Stimulated activated naive CD4-positive, alpha-beta T cell treated with Interleukin-2 at 50 U/mL for 16 hours (primary cell): Measurements from ENCODE around the gene ZNF350.
A peak's percentile ranks its signal among the peaks of the same experiment; 100 is the strongest.
"Not testable (repeated sequence)": the region's sequence is repeated elsewhere in the genome, so short reads cannot be mapped to it uniquely, and the experiment has no call there.

Experiments used
- DNase-seq: peaks from one replicate; lab custom pipeline; 2025; lab: John Stamatoyannopoulos, UW

Gene ZNF350

DNA sequence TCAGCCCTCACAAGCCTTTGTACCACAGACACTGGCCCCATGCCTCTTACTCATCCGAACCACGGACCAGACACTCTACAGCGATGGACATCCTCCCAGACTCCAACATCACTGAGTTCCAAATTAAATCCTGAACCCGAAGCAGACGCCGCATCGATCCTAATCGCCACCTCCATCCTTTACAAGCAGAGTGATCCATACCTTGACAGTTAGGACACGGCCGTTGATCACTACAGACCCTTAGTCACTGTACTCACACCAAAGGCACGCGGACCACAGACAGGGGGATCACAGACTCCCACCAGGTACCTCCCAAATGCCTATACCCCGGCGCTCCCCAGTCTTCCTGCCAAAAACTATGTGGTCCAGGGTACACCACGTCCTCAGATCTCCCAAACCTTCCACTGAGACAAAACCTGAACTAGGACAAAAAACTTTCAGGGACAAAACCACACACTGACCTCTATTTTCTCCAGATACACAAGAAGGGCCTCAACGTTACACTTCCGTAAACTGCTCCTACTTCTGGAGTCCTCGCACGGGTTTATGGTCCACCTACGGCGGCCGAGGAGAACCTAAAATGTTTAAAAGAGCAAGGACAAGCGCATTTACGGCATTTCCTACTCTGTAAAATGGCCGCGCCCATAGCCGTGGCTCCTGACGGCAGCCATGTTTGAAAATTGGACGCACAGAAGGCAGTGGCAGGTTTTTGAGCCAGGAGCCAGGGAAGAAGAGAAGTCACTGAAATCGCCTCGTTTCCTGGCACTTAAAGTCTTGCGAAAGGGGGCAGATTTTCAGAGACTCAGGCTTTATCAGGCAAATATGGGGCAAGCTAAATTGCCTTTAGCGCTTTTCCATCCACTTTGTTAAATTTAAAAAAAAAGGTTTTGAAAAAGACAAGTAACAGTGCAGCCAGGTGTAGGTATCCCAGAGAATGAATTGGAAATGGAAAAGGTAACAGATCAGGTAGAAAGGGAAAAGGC is at the start of gene ZNF350:
Gene ZNF350 (minus strand): TSS at position 532 of the 983 bp plus-strand sequence. CDS start 12,480 bp downstream, outside the sequence.
- DNase-seq: peak; percentile 86

DNA sequence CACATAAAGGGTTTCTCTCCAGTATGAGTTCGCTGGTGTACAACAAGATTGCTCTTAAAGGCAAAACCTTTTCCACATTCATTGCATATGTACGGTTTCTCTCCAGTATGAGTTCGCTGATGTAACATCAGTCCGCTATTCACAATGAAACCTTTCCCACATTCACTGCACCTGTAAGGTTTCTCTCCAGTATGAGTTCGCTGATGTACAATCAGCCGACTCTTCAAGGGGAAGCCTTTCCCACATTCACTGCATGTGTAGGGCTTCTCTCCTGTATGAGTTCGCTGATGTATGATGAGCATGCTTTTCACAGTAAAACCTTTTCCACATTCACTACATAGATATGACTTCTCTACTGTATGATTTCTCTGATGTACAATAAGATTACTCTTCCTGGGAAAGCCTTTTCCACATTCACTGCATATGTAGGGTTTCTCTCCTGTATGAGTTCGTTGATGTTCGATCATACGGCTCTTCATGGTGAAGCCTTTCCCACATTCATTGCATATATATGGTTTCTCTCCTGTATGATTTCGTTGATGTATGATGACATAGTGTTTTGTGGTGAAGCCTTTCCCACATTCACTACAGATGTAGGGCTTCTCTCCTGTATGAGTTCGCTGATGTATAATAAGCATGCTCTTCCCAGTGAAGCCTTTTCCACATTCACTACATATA is 47.5 kb upstream of the ZNF350 start:
- no peak for DNase-seq

DNA sequence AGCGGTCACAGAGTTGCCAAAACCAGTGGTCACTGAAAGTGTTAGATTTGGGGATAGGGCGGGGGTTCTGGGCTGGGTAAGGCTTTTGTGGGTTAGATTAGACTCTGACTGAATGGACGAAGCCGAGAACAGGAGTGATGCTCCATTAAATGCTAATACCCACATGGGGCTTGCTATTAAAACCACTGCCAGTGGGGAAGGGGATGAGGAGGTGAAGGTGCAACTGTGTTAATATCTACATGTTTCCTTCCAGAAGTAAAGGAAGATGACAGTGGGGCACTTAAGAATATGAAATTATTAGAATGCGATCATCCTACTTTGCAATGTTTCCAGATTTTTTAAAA is 42.1 kb upstream of the ZNF350 start:
- no peak for DNase-seq

DNA sequence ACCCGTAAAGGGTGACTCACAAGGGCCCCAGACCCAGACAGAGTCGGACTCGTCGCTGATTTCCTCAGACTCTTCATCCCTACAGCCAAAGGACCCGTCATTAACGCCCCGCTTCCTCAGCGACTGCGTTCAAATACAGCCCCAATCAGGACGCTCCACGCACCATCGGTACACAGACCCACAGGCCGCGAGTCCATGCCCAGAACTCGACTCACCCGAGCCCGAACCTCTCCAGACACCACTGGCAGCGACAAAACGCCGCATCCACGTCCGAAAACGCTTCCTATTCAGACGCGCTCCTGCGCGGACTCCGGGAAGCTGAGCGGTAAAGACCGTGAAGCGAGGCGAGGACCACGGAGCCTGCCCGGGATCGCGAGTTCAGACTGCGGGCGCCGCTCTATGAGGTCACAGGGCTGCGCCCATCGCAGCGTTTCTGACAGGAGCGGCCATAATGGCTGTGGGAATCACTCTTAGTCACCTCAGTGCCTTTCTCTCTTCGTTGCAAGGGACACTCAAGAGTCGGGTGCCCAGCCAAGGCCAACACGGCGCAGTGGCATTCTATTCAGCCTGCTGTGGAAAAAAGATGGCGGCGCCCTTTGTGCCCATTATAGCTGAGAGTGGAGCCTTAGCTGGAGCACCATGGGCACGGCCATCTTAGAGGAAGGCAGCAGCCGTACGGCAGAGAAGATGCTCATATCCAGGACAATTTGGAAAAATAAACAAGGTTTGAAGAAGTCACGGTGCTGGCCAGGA is 41.6 kb upstream of the ZNF350 start, which contains the start of gene ZNF614:
Gene ZNF614 (minus strand): TSS at position 353 of the 753 bp plus-strand sequence. CDS start 2,634 bp downstream, outside the sequence.
- DNase-seq: peak; percentile 79

DNA sequence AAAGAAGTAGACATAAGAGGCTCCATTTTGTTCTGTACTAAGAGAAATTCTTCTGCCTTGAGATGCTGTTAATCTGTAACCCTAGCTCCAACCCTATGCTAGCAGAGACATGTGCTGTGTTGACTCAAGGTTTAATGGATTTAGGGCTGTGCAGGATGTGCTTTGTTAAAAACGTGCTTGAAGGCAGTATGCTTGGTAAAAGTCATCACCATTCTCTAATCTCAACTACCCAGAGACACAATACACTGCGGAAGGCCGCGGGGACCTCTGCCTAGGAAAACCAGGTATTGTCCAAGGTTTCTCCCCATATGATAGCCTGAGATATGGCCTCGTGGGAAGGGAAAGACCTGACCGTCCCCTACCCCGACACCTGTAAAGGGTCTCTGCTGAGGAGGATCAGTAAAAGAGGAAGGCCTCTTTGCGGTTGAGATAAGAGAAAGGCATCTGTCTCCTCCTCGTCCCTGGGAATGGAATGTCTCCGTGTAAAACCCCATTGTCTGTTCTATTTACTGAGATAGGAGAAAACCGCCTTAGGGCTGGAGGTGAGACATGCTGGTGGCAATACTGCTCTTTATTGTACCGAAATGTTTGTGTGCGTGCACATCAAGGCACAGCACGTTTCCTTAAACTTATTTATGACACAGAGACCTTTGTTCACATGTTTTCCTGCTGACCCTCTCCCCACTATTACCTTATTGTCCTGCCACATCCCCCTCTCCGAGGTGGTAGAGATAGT is 39.8 kb upstream of the ZNF350 start:
- not testable (repeated sequence) for DNase-seq

DNA sequence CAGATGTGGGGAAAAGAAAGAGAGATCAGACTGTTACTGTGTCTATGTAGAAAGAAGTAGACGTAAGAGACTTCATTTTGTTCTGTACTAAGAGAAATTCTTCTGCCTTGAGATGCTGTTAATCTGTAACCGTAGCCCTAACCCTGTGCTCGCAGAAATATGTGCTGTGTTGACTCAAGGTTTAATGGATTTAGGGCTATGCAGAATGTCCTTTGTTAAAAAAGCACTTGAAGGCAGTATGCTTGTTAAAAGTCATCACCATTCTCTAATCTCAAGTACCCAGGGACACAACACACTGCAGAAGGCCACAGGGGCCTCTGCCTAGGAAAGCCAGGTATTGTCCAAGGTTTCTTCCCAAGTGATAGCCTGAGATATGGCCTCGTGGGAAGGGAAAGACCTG is 37.8 kb upstream of the ZNF350 start:
- DNase-seq: not testable (repeated sequence)

DNA sequence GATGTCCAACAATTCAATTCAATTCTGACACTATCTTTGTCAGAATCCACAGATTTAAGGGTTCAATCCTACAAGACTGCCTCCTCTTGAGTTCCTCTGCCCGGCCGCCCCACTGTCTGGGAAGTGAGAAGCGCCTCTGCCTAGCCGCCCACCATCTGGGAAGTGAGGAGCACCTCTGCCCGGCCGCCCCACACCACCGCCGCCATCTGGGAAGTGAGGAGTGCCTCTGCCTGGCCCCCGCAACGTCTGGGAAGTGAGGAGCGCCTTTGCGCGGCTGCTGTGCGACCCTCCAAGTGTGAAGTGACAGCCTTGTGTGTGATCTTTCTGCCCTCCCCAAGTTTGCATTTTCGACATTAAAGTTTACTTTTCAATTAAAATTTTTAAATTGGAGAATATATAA is 35.6 kb upstream of the ZNF350 start:
- DNase-seq: no peak

DNA sequence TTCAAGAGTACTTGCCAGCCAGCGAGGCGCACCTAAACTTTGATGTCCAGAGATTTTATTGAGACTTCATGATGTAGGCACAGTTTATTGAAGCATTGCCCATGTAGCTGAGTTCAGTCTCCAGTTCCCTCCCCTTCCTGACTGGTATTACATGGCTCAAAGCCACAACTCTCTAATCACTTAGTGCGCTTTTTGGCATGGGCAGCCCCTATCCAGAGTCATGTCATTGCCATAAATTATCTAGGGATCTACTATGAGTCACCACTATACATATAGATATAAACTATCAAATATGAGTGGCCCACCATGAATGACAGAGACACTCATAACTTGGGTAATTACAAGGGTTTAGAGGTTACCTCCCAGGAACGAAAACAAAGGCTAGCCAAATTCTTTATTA is 33.9 kb upstream of the ZNF350 start:
- DNase-seq: no peak

DNA sequence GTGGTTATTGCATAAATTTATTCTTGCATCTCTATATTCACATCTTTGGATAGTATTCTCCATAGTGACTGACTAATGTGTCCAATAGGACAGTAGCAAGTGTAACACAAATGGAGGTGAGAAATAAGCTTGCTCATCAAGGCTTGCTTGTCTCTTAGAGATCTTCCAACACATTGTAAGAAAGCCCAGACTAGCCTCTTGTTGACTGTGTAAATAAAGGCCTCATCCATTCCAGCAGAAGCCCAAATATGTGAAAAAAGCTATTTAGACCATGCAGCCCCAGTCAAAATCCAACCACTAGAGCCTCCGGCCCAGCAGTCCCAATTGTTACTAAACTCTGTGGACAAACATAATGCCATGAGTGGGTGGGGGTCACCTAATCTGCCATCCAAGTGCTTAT is 24.0 kb upstream of the ZNF350 start:
- DNase-seq: no peak

DNA sequence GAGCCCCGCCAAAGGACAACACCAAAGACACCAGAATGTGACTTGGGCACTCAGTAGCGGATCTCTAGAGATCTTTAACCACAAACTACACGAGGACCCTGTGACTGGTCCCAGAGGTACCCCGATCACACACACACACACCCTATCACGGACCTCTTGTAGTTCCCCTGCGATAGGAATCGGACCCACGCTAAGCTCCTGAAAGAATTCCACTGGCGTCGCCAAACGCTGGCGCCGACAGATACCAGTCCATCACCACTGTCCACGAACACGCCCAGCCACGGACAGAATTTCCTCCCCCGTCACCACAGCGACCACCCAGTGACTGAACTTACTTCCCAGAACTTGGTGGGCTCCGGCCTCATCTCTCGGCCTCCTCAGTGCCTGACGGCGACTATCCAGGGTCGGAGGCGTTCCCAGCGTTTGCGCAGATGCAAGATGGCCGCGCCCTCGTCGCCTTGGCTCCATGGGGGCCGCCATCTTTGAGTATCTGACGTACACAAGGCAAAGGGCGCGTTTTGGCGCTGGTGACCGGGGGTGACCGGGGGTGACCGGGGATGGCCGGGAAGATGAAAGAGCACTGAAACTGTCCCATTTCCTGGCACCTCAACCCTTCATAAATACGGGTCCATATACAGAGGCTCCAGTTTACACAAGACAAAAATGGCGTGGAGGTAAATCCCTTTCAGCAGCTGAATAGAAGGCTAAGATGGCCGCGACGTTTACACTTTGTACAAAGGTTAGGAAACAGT is 21.3 kb upstream of the ZNF350 start, which contains the start of gene ZNF615:
Gene ZNF615 (minus strand): TSS at position 406 of the 752 bp plus-strand sequence. CDS start 4,500 bp downstream, outside the sequence.
- peak; percentile 82 for DNase-seq

DNA sequence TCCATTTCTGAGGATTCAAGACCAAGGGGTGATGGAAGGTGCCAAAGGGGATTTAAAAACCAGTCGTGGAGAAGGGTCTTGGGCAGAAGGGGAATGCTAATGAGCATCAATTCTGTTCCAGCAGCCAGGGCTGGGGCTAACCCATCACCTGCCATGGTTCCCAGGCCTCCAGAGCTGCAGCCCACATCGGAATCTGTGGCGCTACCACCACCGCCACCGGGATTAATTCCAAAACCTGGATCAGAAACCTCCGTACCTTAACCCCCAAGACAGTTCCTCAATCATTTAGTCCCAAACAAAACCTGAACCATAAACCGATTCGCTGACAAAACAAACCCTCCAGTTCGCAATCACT is 20.8 kb upstream of the ZNF350 start:
- DNase-seq: no peak

DNA sequence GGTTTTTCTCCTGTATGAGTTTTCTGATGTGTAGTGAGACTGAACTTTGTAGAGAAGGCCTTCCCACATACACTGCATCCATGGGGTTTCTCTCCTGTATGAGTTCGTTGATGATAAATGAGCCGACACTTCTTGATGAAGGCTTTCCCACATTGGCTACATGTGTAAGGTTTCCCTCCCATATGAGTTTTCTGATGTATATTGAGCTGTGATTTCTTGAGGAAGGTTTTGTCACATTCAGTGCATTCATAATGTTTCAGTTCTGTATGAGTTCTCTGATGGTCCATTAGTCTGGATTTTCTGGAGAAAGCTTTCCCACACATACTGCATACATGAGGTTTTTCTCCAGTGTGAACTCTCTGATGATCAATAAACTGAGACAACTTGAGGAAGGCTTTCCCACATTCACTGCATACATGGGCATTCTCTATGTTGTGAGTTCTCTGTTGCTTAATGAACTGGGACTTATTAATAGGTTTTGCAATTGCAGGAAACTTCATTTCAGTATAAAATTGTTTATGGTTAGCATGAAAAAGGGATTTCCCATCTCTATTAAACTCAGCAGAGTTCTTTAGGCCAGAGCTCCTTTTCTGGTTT is 7.5 kb upstream of the ZNF350 start:
- DNase-seq: no peak

DNA sequence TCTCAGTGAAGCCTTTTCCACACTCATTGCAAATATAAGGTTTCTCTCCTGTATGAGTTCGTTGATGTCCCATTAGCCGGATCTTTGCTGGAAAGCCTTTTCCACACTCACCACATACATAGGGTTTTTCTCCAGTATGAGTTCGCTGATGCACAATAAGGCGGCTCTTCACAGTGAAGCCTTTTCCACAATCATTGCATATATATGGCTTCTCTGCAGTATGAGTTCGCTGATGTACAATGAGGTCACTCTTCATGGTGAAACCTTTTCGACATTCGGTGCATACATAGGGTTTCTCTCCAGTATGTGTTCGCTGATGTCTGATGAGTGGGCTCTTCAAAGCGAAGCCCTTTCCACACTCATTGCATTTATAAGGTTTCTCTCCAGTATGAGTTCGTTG is 6.8 kb upstream of the ZNF350 start:
- DNase-seq: no peak

DNA sequence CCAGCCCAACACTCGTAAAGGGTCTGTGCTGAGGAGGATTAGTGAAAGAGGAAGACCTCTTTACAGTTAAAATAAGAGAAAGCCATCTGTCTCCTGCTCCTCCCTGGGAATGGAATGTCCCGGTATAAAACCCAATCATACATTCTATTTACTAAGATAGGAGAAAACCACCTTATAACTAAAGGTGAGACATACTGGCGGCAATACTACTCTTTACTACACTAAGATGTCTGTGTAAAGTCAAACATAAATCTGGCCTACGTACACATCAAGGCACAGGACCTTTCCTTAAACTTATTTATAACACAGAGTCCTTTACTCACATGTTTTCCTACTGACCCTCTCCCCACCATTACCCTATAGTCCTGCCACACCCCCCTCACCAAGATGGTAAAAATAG is 3.3 kb downstream of the ZNF350 start:
- DNase-seq: no peak

DNA sequence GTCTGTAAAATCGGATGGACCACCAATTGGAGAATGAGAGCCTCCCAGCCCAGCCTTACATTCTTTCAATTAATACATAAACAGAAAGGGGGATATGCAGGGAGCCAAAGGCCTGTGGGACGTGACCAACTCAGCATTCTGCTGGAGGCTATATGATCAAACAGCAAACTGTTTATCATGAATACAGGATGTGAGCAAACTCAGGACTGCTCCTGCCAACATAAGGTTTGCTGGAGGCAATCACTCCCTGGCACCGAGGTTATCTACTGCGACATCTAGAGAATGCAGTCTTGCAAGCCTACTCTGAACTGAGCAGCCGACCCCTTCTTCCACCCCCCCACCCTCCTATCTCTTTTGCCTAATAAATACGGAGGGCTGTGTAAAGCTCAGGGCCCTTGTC is 5.7 kb downstream of the ZNF350 start:
- not testable (repeated sequence) for DNase-seq

DNA sequence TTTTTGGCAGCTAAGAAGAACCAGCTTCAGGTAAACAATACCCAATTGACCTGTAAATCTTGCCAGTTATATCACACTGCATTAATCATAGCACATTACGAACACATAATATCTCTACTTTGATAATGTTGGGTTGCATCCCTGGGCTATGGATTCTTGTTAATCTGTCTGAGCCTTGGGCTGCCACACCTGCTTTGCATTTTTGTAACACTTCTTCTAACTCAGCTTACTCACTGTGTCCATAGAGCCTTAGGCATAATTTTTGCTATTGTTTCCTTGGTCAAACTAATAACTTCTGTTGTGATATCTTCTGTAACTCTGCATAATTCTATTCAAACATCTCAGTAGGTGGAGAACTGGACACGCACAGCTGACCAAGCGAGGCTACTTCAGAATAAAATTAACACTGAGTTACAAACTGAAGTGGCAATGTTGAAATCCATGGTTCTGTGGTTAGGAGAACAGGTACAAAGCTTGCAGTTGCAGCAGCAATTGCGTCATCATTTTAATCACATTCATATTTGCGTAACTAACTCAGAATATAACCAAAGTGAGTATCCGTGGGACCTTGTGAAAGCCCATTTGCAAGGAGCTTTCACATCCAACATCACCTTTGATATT is 6.4 kb downstream of the ZNF350 start:
- no peak for DNase-seq

DNA sequence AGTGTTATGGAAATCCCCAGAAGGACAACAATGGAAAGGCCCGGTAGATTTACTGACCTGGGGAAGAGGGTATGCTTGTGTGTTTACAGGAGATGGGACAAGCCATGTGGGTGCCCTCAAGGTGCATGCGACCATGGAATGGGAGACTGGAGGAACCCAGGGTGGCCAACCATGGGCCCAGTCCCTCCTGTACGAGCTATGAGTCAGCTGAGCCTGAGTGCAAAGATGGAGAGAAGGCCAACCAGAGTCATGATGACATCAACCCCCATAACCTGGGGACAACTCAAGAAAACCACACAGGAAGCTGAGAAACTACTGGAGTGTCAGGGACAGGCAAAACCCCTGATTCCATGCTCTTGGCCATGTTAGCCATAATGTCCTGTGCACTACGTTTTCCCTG is 7.8 kb downstream of the ZNF350 start:
- no peak for DNase-seq

DNA sequence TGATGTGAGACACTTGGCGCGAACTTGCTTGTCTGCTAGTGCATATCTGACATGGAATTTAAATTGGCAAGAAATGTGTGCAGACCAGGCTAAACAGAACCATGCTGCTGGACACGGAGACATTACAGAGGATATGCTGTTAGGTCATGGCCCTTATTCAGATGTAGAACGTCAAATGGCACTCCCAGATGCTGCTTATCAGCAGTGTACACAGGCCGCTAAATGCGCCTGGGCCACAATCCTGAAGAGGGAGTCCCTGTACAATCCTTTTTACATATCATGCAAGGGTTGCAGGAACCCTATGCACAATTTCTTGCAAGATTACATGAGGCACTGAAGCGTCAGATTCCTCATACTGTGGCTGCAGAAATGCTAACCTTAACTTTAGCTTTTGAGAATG is 9.3 kb downstream of the ZNF350 start:
- no peak for DNase-seq

DNA sequence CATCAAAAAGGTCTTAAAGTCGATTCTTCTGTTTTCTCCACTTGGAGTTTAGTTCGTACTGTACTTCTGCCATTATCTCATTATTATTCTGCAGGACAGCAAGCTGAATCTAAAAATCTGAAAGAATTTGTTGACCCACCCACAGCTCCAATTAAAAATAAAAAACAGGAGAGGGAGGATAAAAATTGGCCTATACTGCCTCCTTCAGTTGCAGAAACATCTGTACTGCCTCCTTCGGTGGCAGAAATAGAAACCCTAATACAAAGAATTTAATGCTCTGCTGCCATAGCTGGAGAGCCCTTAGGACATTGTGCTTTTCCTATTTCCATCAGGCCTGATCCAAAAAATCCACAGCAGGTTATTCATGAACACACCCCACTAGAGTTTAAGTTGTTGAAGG is 9.8 kb downstream of the ZNF350 start:
- DNase-seq: no peak

DNA sequence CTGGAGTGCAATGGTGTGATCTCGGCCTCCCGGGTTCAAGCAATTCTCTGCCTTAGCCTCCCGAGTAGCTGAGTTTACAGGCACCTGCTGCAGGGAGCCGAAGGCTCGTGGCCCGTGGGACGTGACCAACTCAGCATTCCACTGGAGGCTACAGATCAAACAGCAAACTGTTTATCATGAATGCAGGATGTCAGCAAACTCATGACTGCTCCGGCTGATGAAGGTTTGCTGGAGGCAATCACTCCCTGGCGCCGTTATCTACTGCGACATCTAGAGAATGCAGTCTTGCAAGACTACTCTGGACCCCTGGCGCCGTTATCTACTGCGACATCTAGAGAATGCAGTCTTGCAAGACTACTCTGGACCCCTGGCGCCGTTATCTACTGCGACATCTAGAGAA is 10.9 kb downstream of the ZNF350 start:
- DNase-seq: not testable (repeated sequence)
